ENCODE data around the gene ABTB2.

The ABTB2 gene

GRCh38 chr11:34344768-34345539 is 12.9 kb downstream of the ABTB2 start:
- no peak for TF ChIP-seq CTCF (IDR thresholded peaks at IDR 0.05; ENCODE audit: low read depth, low read length, missing control alignments)
- no peak overlapping the region for H3K4me3 ChIP-seq (replicated peaks; ENCODE audit: low read depth, low read length)
- DNase-seq (ENCODE audit: extremely low read depth, low read depth) = peak; percentile 77

- no peak for TF ChIP-seq CTCF (IDR thresholded peaks at IDR 0.05; ENCODE audit: low read depth, low read length, missing control alignments)
- H3K4me3 ChIP-seq (replicated peaks; ENCODE audit: low read depth, low read length) = no peak overlapping the region
- no peak for DNase-seq (ENCODE audit: extremely low read depth, low read depth)
Measured at GRCh38 chr11:34344410-34344767, 13.4 kb downstream of the ABTB2 start.

GRCh38 chr11:34343686-34344085 is 14.1 kb downstream of the ABTB2 start:
- H3K4me3 ChIP-seq (replicated peaks; ENCODE audit: low read depth, low read length) = no peak overlapping the region
- no peak for DNase-seq (ENCODE audit: extremely low read depth, low read depth)
- TF ChIP-seq CTCF (IDR thresholded peaks at IDR 0.05; ENCODE audit: low read depth, low read length, missing control alignments) = no peak

- TF ChIP-seq CTCF (IDR thresholded peaks at IDR 0.05; ENCODE audit: low read depth, low read length, missing control alignments) = no peak
Measured at GRCh38 chr11:34343153-34343552, 14.7 kb downstream of the ABTB2 start.

GRCh38 chr11:34341931-34342533 is 15.8 kb downstream of the ABTB2 start:
- DNase-seq (ENCODE audit: extremely low read depth, low read depth) = no peak
- no peak overlapping the region for H3K4me3 ChIP-seq (replicated peaks; ENCODE audit: low read depth, low read length)
- no peak for TF ChIP-seq CTCF (IDR thresholded peaks at IDR 0.05; ENCODE audit: low read depth, low read length, missing control alignments)

More at GRCh38 chr11:34343153-34343552, 14.7 kb downstream of the ABTB2 start:
- no peak overlapping the region for H3K4me3 ChIP-seq (replicated peaks; ENCODE audit: low read depth, low read length)
- no peak for DNase-seq (ENCODE audit: extremely low read depth, low read depth)

GRCh38 chr11:34341096-34341495 is 16.7 kb downstream of the ABTB2 start:
- no peak for TF ChIP-seq CTCF (IDR thresholded peaks at IDR 0.05; ENCODE audit: low read depth, low read length, missing control alignments)
- DNase-seq (ENCODE audit: extremely low read depth, low read depth) = no peak
- H3K4me3 ChIP-seq (replicated peaks; ENCODE audit: low read depth, low read length) = no peak overlapping the region

Measured in HFF-Myc (cell line).